GM10266 (cell line): ENCODE results near the gene UBAP2.

ENCODE experiments used
- DNase-seq: peaks from one replicate; pipeline ENCODE4 v3.0.0; 2012; ENCODE audit errors: extremely low spot score
- CTCF ChIP-seq: IDR thresholded peaks from 2 replicates; pipeline ENCODE4 v1.5.1; 2012; ENCODE audit warnings: mild to moderate bottlenecking, low read depth; ENCODE audit not compliant: control insufficient read depth, insufficient read depth; ENCODE audit errors: missing control alignments

The UBAP2 gene

DNA sequence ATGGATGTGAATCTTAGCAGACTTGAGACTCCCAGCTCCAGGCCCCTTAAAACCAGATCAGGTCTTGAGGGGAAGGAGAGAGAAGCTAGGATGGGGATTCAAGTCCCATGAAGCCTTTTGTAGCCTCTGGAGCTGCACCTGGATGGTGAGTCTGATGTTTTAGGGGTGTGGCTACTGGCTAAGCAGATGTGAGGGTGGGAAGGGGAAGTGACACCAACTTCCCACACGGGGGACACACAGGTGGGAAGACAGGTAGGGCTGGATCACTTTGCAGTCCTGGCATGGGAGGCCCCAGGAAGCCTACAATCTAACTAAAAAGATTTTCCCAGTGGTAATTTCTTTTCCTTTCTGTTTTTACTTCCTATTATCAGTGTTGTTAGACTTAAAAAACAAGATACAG lies 38.7 kb upstream of the UBAP2 start:
- TF ChIP-seq CTCF = no peak
- DNase-seq = no peak

GRCh38 chr9:34086864-34087263 lies 38.2 kb upstream of the UBAP2 start:
- TF ChIP-seq CTCF = no peak

GRCh38 chr9:34085581-34086500 lies 37.2 kb upstream of the UBAP2 start:
- no peak for TF ChIP-seq CTCF
- no peak for DNase-seq

More at GRCh38 chr9:34086864-34087263, 38.2 kb upstream of the UBAP2 start:
- DNase-seq = no peak

DNA sequence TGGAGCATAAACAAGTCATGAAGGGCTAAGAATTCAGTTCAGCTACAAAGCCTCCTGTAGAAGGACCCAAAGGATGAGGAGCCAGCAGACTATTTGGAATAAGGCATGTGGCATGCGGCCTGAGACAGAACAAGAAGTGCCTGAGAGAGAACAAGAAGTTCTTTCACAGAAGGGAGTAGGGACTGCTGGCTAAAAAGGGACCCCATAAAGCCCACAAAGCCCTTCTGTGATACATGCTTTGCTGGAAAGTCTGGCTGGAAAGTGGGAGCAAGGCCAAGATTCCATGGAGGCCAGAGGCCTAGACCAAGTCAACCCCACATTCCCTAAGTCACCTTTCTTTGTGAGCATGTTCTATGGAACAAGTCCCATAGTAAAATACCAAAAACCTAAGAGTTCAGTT lies 35.9 kb upstream of the UBAP2 start:
- no peak for DNase-seq
- no peak for TF ChIP-seq CTCF

DNA sequence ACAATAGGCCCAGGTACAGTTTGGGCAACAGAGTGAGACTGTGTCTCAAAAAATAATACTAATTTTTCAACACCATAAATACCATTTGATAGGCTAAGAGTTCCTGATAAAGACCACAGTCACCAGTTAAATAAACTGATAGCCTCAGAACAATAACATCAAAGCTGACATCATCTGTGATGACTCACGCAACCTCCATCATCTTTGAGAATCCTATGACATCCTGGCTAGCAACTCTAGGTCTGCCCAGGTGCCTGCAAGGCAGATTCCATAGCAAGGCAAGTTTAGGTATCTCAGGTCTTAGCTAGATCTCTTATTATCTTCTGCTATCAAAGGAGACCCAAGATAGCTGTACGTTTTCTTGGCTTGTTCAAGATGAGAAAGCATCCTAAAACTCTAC lies 30.5 kb upstream of the UBAP2 start:
- no peak for DNase-seq
- no peak for TF ChIP-seq CTCF

- DNase-seq = no peak
- no peak for TF ChIP-seq CTCF
Measured at GRCh38 chr9:34072868-34073590, 24.3 kb upstream of the UBAP2 start.

DNA sequence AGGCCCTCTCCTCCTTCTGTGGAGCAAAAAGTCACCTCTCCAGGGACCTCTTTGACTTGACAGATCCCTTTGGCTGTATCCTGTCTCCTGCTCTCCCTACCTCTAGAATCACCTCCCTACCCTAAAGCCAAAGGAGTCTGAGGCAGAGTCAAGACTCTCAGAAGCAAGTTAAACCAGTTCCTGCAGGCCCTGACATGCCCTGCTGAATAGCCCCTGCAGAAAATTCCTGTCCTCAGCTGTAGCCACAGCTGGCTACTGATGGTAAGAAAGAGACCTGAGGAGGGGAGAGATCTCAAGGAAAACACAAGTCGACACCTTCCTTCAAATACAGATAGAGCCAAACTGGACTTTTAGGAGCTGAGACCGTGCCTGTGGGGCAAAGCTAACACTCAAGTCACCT lies 23.7 kb upstream of the UBAP2 start:
- no peak for DNase-seq

More for the DNA sequence above, 23.7 kb upstream of the UBAP2 start:
- no peak for TF ChIP-seq CTCF
